Fibroblast of lung (primary cell): ENCODE data around the gene IRGQ. TPM values are rescaled to one million over a fixed set of nuclear protein-coding genes. Genes with fewer than 3 reads are reported as not detected.

Experiments
- DNase-seq, 2 donors: peaks; one replicate each; pipeline versions ENCODE4 v3.0.0 to v3.0.0-alpha.2; 2010; ENCODE audit warnings: low read depth in 2 of 2
- H2AFZ ChIP-seq: 2 replicates; pipeline ENCODE4 v1.5.1; 2012; ENCODE audit warnings: low read length, control low read depth, inconsistent platforms
- H3K27ac ChIP-seq: 2 replicates; pipeline ENCODE4 v1.5.1; 2011; ENCODE audit warnings: low read length, control low read depth; ENCODE audit not compliant: insufficient read depth
- H3K27me3 ChIP-seq: 2 replicates; pipeline ENCODE4 v1.5.1; 2011; ENCODE audit warnings: mild to moderate bottlenecking, low read length; ENCODE audit not compliant: control insufficient read depth, insufficient read depth
- H3K36me3 ChIP-seq: 2 replicates; pipeline ENCODE4 v1.5.1; 2011; ENCODE audit warnings: low read length; ENCODE audit not compliant: control insufficient read depth, insufficient read depth
- H3K4me1 ChIP-seq: 2 replicates; pipeline ENCODE4 v1.5.1; 2011; ENCODE audit warnings: low read length; ENCODE audit not compliant: control insufficient read depth, insufficient read depth; ENCODE audit errors: extremely low read depth
- H3K4me2 ChIP-seq: 2 replicates; pipeline ENCODE4 v1.5.1; 2011; ENCODE audit warnings: low read length, control low read depth; ENCODE audit not compliant: insufficient read depth; ENCODE audit errors: extremely low read depth
- H3K4me3 ChIP-seq, 4 experiments: fragments of 200-600 bp in 1 of 4; sonication (generic) in 1 of 4; replicated peaks in 1 of 4; 2 replicates each; pipeline ENCODE4 v1.5.1; 2011 to 2016; ENCODE audit warnings: low read length in 4 of 4, low read depth in 3 of 4, mild to moderate bottlenecking in 3 of 4, control low read depth in 2 of 4, inconsistent platforms in 1 of 4, mixed read lengths in 1 of 4; ENCODE audit not compliant: insufficient read depth in 1 of 4; ENCODE audit errors: control extremely low read depth in 1 of 4
- H3K79me2 ChIP-seq: 2 replicates; pipeline ENCODE4 v1.5.1; 2012; ENCODE audit warnings: mild to moderate bottlenecking, low read length, inconsistent platforms; ENCODE audit not compliant: control insufficient read depth, insufficient read depth
- H3K9ac ChIP-seq: 2 replicates; pipeline ENCODE4 v1.5.1; 2011; ENCODE audit warnings: mild to moderate bottlenecking, low read length, control low read depth; ENCODE audit not compliant: insufficient read depth
- H3K9me3 ChIP-seq: 2 replicates; pipeline ENCODE4 v1.5.1; 2012; ENCODE audit warnings: low read depth, low read length; ENCODE audit not compliant: control insufficient read depth, insufficient read depth
- H4K20me1 ChIP-seq: 2 replicates; pipeline ENCODE4 v1.5.1; 2011; ENCODE audit warnings: low read length; ENCODE audit not compliant: control insufficient read depth, insufficient read depth; ENCODE audit errors: extremely low read depth
- EZH2 ChIP-seq: IDR thresholded peaks from 2 replicates; pipeline ENCODE4 v1.5.1; 2012; ENCODE audit warnings: low read length, control low read depth, mild to moderate bottlenecking; ENCODE audit errors: missing control alignments
- polyA plus RNA-seq, 2 donors: library from polyadenylated mRNA; depleted of rRNA in 1 of 2; stranded (reverse) in 1 of 2; unstranded in 1 of 2; fragments of >200 nt; gene quantifications; 2 replicates each; pipeline ENCODE4 v1.2.1, GENCODE V29; 2011 to 2012; ENCODE audit warnings: missing spikeins in 1 of 2
- total RNA-seq: library from RNA; depleted of rRNA; stranded (reverse); fragments of >200 nt; gene quantifications from 2 replicates; pipeline ENCODE4 v1.2.1, GENCODE V29; 2014
- TF ChIP-seq, protein P1 (sequence below), 2 donors: IDR thresholded peaks in 1 of 2; conservative IDR thresholded peaks in 1 of 2; 1 replicate in 1 of 2; 2 replicates in 1 of 2; pipeline ENCODE4 v1.5.1; 2011 to 2012; ENCODE audit warnings: low read length in 2 of 2, control low read depth in 1 of 2, inconsistent platforms in 1 of 2, low read depth in 1 of 2, mild to moderate bottlenecking in 1 of 2

The IRGQ gene
- total and polyA plus RNA-seq, 2 donors (not counting 1 experiment from before 2014, with no cell fraction given) = 11.7 to 12.2 TPM

DNA sequence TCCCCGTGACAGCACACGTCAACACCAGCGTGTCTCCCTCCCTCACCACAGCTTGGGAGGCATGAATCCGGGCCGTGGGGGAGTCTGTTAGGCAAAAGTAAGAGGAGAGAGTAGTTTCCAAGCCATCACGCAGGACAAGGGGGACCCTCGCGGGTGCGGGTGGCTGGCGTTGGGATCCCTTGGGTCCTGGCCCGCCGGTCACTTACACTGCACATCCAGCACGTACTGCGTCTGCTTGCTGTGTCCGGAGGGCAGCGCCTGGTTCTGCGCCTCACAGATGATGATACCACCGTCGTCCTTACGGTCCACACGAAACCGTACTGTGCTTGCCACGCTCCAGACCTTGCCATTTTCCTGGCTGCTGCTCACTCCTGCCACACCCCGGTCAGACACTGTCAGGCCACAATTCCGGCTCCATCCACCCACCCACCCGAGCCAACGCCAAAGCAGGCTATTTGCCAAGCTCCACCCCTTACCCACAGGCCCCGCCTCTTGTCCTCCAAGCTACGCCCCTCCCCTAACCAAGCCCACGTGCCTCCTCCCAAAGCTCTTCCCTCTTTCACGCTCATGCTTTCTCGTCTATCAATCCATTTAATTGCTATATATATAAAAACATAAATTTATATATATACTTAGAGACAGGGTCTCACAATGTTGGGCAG is 30.1 kb upstream of the IRGQ start:
- H3K4me2 ChIP-seq = no peak overlapping the region
- no peaks in the 10 kb centered on the region for H3K36me3 ChIP-seq
- H3K4me1 ChIP-seq = no peaks in the 10 kb centered on the region
- H3K27ac ChIP-seq = no peak overlapping the region
- H3K4me3 ChIP-seq = no peak overlapping the region
- H3K9me3 ChIP-seq = no peaks in the 10 kb centered on the region
- H3K9ac ChIP-seq = no peak overlapping the region
- TF ChIP-seq EZH2 = no peak
- TF ChIP-seq, protein P1, sequence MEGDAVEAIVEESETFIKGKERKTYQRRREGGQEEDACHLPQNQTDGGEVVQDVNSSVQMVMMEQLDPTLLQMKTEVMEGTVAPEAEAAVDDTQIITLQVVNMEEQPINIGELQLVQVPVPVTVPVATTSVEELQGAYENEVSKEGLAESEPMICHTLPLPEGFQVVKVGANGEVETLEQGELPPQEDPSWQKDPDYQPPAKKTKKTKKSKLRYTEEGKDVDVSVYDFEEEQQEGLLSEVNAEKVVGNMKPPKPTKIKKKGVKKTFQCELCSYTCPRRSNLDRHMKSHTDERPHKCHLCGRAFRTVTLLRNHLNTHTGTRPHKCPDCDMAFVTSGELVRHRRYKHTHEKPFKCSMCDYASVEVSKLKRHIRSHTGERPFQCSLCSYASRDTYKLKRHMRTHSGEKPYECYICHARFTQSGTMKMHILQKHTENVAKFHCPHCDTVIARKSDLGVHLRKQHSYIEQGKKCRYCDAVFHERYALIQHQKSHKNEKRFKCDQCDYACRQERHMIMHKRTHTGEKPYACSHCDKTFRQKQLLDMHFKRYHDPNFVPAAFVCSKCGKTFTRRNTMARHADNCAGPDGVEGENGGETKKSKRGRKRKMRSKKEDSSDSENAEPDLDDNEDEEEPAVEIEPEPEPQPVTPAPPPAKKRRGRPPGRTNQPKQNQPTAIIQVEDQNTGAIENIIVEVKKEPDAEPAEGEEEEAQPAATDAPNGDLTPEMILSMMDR (conservative IDR thresholded peaks at IDR 0.05 in 1 of 2, IDR thresholded peaks at IDR 0.05 in 1 of 2; ENCODE audit: low read depth in 1 of 2, low read length in 2 of 2) = no peak
- H3K79me2 ChIP-seq = no peaks in the 10 kb centered on the region
- DNase-seq = peak in 1 of 2 donors; percentile 19
- H2AFZ ChIP-seq = no peak overlapping the region
- H4K20me1 ChIP-seq = no peaks in the 10 kb centered on the region
- H3K27me3 ChIP-seq = no peaks in the 10 kb centered on the region

DNA sequence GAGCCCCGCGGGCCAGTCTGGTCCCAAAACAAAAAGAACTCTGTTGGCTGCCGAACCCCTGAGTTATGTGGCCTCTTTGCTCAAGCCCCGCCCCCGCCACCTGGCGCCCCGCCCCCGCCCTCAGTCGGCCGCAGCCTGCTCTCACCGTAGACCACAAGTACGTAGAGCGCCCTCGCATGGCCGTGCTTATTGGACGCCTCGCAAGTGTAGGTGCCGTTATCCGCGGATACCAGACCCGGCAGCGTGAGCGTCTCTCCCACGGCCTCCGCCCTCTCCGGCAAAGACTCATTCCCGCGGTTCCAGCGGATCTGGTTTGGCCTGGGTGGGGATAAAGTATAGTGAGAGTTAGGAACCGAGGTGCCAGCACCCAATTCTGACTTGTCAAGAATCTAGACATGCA is 29.0 kb upstream of the IRGQ start:
- no peak overlapping the region for H3K9ac ChIP-seq

GRCh38 chr19:43623889-43624670 is 28.1 kb upstream of the IRGQ start:
- no peaks in the 10 kb centered on the region for H4K20me1 ChIP-seq
- no peaks in the 10 kb centered on the region for H3K36me3 ChIP-seq
- no peak overlapping the region for H2AFZ ChIP-seq
- no peaks in the 10 kb centered on the region for H3K27me3 ChIP-seq
- no peak overlapping the region for H3K4me3 ChIP-seq
- H3K4me2 ChIP-seq = no peak overlapping the region
- no peak overlapping the region for H3K27ac ChIP-seq
- no peak for DNase-seq
- H3K9me3 ChIP-seq = no peaks in the 10 kb centered on the region
- no peak for TF ChIP-seq EZH2
- TF ChIP-seq, protein P1 (conservative IDR thresholded peaks at IDR 0.05 in 1 of 2, IDR thresholded peaks at IDR 0.05 in 1 of 2; ENCODE audit: low read depth in 1 of 2, low read length in 2 of 2) = no peak
- no peak overlapping the region for H3K9ac ChIP-seq
- no peaks in the 10 kb centered on the region for H3K79me2 ChIP-seq
- peaks cover 2% of the 10 kb centered on the region for H3K4me1 ChIP-seq

More for the DNA sequence above, 29.0 kb upstream of the IRGQ start:
- Histone ChIP-seq H3K4me2 (no peak overlapping the region), H2AFZ (no peak overlapping the region), H4K20me1 (no peaks in the 10 kb centered on the region), H3K27me3 (no peaks in the 10 kb centered on the region), H3K79me2 (no peaks in the 10 kb centered on the region), H3K9me3 (no peaks in the 10 kb centered on the region), H3K36me3 (no peaks in the 10 kb centered on the region), H3K4me3 (no peak overlapping the region), H3K27ac (no peak overlapping the region), H3K4me1 (peaks cover 2% of the 10 kb centered on the region)
- peak in 1 of 2 donors; percentile 41 for DNase-seq
- TF ChIP-seq EZH2 = no peak
- TF ChIP-seq, protein P1 (conservative IDR thresholded peaks at IDR 0.05 in 1 of 2, IDR thresholded peaks at IDR 0.05 in 1 of 2; ENCODE audit: low read depth in 1 of 2, low read length in 2 of 2) = no peak
